CD4-positive, alpha-beta T cell treated with Interleukin-17A for 4 hours (primary cell): Measurements from ENCODE around the gene NDUFAF4.
"Not testable (repeated sequence)": the region's sequence is repeated elsewhere in the genome, so short reads cannot be mapped to it uniquely, and the experiment has no call there.

ENCODE experiments used
- DNase-seq: peaks from one replicate; pipeline ENCODE4 v3.0.0-alpha.2; 2020; ENCODE audit warnings: mixed read lengths

NDUFAF4 gene

GRCh38 chr6:96898241-96898851 is 655 bp upstream of the NDUFAF4 start:
- no peak for DNase-seq

DNA sequence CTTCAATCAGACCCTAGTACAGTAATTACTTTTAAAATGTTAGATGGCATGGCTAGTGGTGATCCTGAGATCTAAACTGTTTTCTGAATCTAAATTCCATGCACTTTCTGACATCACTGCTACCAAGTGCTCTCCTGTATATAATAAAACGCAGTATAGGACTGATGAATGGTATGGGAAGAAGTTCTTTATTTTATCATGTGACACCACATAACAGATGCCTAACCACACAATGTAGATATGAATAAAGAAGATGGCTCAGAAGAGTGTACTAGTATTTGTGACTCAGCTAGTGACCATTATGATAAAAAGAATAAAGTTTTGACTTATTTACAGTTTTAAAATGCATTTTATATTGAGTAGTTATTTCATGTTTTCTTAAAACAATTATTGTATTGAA is 8.5 kb downstream of the NDUFAF4 start:
- DNase-seq, result no peak

GRCh38 chr6:96888745-96889144 is 8.9 kb downstream of the NDUFAF4 start:
- DNase-seq, result no peak

DNA sequence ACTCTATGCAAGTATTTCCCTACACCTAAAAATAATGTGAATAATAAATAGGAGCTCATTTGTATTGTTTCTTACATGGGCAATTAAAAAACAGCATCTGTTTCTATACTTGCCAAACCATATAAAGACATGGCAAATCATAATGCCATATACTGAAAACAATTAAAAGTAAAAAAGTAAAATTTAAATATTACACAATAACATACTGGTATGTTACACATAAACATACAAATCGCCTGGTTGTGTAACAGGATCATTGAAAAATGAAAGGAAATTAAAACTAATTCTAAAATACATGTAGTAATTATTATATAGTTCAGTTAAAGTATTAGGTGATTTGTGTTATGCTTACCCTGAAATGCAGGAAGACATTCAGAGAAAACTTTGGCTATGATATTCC is 11.2 kb downstream of the NDUFAF4 start:
- DNase-seq, result no peak

GRCh38 chr6:96885187-96885631 is 12.5 kb downstream of the NDUFAF4 start:
- DNase-seq, result not testable (repeated sequence)

- no peak for DNase-seq
Measured at GRCh38 chr6:96878143-96878542, 19.5 kb downstream of the NDUFAF4 start.

DNA sequence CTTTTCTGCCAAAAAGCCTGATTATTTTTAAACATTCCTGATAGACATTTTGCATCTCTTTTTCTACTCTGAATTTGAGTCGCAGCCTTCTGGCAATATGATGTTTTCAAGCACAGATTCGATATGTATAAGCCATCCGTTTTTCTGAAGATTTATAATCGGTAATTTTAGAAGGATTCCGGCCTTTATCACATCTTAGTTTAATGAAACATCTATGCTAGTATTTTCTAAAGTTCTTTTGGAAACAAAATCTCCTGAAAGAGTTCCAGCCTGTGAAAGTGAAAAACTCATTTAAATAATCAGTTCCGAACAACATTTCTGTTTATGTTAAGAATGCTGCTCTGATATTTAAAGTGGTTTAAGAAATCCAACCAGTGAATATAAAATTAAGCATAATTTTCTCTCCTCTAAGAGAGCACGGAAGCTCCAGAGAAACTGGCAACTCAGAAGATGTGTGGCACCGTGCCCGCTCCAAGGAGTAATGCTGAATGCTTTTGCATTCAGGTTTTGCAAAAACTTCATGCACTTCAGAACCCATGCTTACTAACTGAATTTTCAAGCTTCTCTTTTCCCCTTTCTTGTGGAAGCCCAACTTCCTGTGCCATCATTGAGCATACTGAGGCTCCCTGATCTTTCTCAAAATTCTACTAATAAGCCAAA is 20.7 kb downstream of the NDUFAF4 start:
- no peak for DNase-seq

- DNase-seq, result no peak
Measured at GRCh38 chr6:96872976-96873375, 24.7 kb downstream of the NDUFAF4 start.

DNA sequence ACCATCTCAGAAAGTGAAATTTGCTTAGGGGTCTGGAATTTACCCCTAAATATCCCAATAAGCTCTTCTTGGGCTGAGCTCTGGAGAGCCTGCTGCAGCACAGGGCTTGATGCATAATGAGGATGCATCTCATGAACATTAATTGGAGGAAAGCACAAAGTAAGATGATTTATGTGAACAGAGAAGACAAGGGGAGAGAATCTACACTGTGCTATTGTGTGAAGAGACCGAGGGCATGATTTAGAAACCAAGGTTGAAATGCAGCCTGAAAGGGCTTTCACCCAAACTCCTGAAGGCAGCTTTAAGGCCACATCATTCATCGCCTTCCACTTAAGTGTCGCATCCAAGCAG is 32.7 kb downstream of the NDUFAF4 start:
- no peak for DNase-seq

DNA sequence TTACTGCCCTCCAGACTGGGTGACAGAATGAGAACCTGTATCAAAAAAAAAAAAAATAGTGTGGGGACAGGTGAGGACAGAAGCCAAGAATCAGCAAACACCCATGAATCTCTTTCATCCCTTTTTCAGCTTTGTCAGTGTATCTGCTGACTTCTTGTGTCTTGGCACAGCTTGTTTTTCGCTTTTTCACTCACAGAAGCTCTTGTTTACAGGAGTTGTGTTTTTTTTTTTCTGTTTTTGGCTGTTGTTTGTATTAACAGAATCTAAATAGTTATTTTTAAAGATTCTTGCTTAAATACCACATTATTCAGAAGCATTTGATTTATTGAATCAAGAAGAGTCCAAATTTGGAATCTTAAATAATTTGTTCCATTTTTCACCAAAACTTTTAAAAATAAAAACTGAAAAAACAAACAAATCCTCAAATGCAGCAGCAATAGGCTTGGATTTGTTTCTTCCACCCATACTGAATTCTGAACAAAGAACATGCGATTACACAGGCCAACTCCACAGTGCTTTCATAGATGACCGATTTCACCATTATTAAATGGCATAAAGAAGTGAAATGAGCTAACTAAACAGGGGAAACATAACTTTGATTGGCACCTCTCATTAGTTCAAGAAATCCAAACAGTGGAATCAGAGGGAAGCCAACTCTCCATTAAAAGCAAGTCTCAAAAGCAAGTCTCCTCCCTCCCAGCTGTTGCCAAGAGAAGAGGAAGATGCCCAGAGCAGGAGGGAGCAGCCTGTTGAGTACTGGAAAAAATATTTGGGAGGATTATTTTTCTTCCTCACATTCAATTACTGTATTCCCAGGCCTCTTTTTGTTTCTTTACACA is 33.3 kb downstream of the NDUFAF4 start:
- DNase-seq, result no peak

DNA sequence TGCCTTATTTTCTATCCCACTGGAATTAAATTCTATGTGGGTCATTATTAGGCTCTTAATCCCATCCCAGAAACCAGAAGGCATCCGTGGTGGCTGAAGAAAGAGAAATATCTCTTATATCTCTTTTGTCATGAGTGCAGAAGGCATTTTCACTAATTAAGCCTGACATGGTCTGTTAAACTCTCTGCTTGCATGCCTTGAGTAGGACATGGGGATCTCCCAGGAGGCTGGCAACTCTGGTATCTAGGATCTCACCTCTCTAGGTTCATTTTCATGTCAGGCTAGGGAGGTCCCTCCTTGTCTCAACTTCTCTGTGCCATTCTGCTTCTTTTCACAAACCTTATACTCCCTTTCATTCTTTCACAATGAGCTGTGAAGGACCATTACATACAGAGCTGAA is 35.1 kb downstream of the NDUFAF4 start:
- no peak for DNase-seq

GRCh38 chr6:96861588-96861987 is 36.1 kb downstream of the NDUFAF4 start:
- no peak for DNase-seq

GRCh38 chr6:96856856-96857255 is 40.8 kb downstream of the NDUFAF4 start:
- DNase-seq, result no peak

- DNase-seq, result no peak
Measured at GRCh38 chr6:96853083-96853482, 44.6 kb downstream of the NDUFAF4 start.

- DNase-seq, result no peak
Measured at GRCh38 chr6:96852605-96853004, 45.1 kb downstream of the NDUFAF4 start.

- DNase-seq, result no peak
Measured at GRCh38 chr6:96851858-96852257, 45.8 kb downstream of the NDUFAF4 start.

DNA sequence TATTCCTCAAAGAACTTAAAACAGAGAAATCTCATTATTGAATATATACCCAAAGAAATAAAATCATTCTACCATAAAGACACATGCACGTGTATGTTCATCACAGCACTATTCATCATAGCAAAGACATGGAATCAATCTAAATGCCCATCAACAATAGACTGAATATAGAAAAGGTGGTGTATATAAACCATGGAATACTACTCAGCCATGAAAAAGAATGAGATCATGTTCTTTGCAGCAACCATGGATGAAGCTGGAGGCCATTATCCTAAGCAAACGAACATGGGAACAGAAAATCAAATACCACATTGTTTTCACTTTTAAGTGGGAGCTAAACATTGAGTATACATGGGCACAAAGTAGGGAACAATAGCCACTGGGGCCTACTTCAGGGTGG is 48.1 kb downstream of the NDUFAF4 start:
- no peak for DNase-seq

GRCh38 chr6:96844530-96844929 is 53.2 kb downstream of the NDUFAF4 start:
- no peak for DNase-seq

DNA sequence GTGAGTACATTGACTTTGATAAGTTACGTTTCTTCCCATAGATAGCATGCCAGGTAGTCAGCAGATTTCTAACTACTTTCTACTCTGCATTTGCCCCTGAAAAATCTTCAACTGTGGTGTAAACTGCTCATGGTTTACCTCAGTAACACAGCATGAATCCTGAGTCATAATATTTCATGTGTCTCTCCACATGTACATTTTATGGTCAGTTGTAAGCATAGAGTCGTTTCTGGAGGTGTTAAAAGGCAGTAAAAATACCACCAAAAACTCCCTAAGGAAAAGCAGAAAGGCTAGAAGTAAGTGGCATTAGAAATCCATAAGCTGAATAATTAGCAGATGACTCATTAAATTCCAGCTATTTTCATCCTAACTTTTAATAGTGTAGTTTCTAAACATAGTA is 56.3 kb downstream of the NDUFAF4 start:
- no peak for DNase-seq
